ENCODE data around the gene GTPBP2.

GRCh38 chr6:43608310-43608763 lies 20.7 kb downstream of the GTPBP2 start:
- TF ChIP-seq, protein P1, sequence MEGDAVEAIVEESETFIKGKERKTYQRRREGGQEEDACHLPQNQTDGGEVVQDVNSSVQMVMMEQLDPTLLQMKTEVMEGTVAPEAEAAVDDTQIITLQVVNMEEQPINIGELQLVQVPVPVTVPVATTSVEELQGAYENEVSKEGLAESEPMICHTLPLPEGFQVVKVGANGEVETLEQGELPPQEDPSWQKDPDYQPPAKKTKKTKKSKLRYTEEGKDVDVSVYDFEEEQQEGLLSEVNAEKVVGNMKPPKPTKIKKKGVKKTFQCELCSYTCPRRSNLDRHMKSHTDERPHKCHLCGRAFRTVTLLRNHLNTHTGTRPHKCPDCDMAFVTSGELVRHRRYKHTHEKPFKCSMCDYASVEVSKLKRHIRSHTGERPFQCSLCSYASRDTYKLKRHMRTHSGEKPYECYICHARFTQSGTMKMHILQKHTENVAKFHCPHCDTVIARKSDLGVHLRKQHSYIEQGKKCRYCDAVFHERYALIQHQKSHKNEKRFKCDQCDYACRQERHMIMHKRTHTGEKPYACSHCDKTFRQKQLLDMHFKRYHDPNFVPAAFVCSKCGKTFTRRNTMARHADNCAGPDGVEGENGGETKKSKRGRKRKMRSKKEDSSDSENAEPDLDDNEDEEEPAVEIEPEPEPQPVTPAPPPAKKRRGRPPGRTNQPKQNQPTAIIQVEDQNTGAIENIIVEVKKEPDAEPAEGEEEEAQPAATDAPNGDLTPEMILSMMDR (IDR thresholded peaks at IDR 0.05 in 2 of 3, conservative IDR thresholded peaks at IDR 0.05 in 1 of 3; ENCODE audit: control insufficient read depth in 2 of 3, extremely low read depth in 1 of 3, insufficient read depth in 1 of 3, low read depth in 3 of 3, low read length in 3 of 3) = peak; percentile 74 to 84 (median 78)
- TF ChIP-seq REST (IDR thresholded peaks at IDR 0.05; ENCODE audit: low read depth, low read length) = no peak
- no peak for TF ChIP-seq POLR2AphosphoS5 (IDR thresholded peaks at IDR 0.05; ENCODE audit: low read length)
- no peak for TF ChIP-seq TAF1 (IDR thresholded peaks at IDR 0.05; ENCODE audit: borderline replicate concordance, low read depth, low read length)
- TF ChIP-seq RAD21 (IDR thresholded peaks at IDR 0.05; ENCODE audit: insufficient read depth, low read depth, low read length) = peak; percentile 61
- no peak for TF ChIP-seq ZBTB33 (IDR thresholded peaks at IDR 0.05)
- no peak for TF ChIP-seq CHD1 (IDR thresholded peaks at IDR 0.05; ENCODE audit: low read depth, low read length)
- no peak for TF ChIP-seq SUZ12 (IDR thresholded peaks at IDR 0.05; ENCODE audit: unreplicated experiment)

All from GM12878 (cell line).